ENCODE results near the gene HSP90AA1.
"Not testable (repeated sequence)": the region's sequence is repeated elsewhere in the genome, so short reads cannot be mapped to it uniquely, and the experiment has no call there.

Gene HSP90AA1

DNA sequence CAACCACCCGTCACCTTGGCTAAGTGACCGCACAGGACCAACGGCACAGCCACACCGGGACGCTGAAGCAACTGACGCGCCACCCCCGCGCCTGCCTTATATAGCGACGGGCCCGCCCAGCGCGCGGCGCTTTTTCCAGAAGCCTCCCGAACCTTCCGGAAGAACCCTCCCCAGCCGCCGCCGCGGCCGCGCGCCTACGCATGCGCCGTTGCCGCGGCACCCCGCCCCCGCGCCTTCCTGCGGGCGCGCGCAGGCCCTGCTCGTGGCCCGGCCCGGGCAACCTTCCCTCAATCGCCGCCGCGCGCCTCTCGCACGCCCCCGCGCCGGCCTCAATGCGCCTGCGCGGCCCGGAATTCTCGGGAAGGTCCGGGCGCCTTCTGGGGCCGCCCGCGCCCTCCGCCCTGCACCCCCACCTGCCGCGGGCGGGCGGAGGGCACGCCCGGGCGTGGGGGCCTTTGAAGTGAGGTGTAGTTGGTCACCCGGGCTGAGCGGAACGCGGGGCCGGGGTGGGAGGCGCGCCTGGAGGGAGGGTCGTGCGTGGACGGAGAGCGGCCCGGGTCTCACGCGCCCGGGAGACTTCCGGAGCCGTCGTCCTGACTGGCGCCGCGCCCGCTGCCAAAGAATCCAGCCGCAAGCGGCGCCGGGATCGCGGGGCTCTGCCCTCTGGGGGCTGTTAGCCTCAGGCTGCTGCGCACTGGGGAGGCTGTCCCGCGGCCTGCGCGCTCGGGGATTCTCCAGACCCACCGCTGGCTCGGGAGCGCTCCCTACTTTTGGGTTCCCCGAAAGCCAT, at the start of gene HSP90AA1:
Gene HSP90AA1, minus strand, starts transcription at position 73 of the 790 bp plus-strand sequence. CDS start 666 bp downstream, outside the sequence.
- DNase-seq: peak; percentile 87

DNA sequence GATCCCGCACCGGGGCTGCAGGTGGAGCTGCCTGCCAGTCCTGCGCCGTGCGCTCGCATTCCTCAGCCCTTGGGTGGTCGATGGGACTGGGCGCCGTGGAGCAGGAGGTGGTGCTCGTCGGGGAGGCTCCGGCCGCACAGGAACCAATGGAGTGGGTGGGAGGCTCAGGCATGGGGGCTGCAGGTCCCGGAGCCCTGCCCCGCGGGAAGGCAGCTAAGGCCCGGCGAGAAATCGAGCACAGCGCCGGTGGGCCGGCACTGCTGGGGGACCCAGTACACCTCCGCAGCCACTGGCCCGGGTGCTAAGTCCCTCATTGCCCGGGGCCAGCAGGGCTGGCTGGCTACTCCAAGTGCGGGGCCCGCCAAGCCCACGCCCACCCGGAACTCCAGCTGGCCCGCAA, 48.6 kb upstream of the HSP90AA1 start:
- not testable (repeated sequence) for DNase-seq

DNA sequence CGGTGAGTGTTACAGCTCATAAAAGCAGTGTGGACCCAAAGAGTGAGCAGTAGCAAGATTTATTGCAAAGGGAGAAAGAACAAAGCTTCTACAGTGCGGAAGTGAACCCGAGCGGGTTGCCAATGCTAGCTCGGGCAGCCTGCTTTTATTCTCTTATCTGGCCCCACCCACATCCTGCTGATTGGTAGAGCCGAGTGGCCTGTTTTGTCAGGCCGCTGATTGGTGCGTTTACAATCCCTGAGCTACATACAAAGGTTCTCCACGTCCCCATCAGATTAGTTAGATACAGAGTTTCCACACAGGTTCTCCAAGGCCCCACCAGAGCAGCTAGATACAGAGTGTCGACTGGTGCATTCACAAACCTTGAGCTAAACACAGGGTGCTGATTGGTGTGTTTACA, 47.9 kb upstream of the HSP90AA1 start:
- not testable (repeated sequence) for DNase-seq

DNA sequence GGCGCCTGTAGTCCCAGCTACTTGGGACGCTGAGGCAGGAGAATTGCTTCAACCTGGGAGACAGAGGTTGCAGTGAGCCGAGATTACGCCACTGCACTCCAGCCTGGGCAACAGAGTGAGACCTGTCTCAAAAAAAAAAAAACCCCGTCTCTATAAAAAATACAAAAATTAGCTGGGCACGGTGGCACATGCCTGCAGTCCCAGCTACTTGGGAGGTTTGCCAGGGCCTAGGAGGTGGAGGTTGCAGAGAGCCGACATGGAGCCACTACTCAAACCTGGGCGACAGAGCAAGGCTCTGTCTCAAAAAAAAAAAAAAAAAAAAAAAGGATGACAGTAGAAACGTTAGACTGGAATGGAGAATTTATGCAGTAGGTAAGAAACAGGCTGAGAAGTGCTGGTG, 47.2 kb upstream of the HSP90AA1 start:
- not testable (repeated sequence) for DNase-seq

DNA sequence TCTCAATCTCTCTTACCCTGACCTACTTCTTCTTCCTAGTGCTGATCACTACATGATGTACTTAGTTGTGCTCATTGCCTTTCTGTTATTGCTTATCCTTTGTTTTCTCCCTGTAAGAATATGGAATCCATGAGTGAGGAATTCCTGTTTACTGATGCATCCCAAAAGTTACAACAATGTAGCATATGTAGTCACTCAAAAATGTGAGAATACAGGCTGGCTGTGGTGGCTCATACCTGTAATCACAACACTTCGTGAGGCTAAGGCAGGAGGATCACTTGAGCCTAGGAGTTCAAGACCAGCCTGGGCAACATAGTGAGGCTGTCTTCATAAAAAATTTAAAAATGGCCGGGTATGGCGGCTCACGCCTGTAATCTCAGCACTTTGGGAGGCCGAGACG, 44.9 kb upstream of the HSP90AA1 start:
- no peak for DNase-seq

GRCh38 chr14:102126807-102127455, 40.1 kb upstream of the HSP90AA1 start:
- DNase-seq: no peak

DNA sequence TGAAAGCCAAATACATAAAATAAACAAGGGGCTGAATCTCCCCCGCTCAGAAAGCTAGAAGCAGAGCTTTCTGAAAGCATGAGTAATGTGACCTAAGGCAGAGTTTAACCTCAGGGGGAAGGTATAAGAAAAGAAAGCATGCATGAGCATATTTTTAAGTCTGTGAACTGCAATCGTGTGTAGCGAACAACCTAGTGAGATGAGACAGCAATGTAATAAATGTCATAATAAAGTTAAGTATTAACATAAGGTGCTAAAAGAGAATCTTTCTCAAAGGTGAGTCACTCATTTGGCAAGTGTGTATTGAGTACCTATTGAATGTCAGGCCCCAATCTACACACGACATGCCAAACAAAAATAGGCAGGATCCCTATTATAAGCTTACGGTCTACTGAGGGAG, 38.7 kb upstream of the HSP90AA1 start:
- DNase-seq: no peak

- no peak for DNase-seq
Measured at GRCh38 chr14:102124419-102124818, 37.6 kb upstream of the HSP90AA1 start.

- no peak for DNase-seq
Measured at GRCh38 chr14:102121567-102121966, 34.7 kb upstream of the HSP90AA1 start.

- no peak for DNase-seq
Measured at GRCh38 chr14:102120888-102121287, 34.0 kb upstream of the HSP90AA1 start.

- DNase-seq: no peak
Measured at GRCh38 chr14:102117852-102118251, 31.0 kb upstream of the HSP90AA1 start.

DNA sequence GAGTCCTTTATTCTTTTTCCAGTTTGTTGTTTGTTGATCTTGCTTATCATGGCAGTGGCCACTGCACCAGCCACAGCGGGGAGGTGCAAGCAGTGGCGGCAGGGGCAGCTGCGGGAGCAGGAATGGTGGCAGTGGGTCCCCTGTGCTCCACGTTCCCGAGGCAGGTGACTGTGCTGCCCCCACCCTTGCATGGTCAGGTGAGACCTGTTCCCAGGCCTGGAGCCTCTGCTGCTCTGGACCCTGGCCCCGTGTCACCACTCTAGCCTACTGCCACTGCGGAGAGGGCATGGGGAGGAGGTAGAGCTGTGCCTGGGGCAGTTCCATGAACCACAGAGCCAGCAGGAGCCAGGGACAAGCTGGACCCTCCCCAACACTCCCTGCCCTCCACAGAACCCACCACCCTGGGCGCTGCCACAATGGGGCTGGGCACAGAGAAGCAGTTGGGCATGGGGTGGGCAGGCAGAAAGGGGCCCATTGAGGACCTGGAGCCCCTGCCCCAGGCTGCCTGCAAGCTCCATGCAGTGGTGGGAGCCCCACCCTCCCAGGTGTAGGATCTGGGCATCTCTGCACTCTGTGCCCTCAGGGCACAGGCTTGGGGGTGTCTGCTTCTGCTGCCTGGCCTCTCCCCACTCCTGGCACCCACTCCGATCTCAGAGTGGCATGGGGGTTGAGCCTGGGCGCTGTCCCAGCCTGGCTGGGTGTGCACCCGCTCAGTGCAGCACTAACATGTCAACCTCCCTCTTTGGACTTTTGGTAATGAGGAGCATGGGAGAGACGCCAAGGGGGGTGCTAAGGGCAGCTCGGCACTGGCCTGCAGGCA, 29.7 kb upstream of the HSP90AA1 start:
- no peak for DNase-seq

- DNase-seq: no peak
Measured at GRCh38 chr14:102111101-102111500, 24.3 kb upstream of the HSP90AA1 start.

DNA sequence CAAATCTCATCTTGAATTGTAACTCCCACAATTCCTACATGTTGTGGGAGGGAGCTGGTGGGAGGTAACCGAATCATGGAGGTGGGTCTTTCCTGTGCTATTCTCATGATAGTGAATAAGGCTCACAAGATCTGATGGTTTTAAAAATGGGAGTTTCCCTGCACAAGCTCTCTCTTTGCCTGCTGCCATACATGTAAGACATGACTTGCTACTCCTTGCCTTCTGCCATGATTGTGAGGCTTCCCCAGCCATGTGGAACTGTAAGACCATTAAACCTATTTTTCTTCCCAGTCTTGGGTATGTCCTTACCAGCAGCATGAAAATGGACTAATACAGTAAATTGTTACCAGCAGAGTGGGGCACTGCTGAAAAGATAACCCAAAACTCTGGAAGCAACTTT, 22.5 kb upstream of the HSP90AA1 start:
- not testable (repeated sequence) for DNase-seq

DNA sequence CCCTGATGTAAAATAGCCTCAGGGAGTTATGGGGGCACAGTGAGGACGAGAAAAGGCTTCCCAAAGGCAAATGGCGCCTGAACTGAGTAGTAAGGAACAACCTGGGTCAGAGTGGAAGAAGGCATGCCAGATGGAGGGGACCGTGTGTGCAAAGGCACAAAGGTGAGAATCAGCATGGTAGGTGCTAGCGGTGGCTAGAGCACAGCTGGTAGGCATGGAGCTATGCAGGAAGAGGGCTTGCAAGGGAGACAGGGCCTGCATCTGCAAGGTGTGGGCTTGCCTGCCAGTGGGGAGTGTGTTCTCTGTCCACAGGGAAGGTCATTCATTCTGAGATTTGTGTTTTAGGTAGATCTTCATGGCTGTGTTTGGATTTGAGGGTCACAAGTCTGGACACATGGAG, 18.5 kb upstream of the HSP90AA1 start:
- no peak for DNase-seq

DNA sequence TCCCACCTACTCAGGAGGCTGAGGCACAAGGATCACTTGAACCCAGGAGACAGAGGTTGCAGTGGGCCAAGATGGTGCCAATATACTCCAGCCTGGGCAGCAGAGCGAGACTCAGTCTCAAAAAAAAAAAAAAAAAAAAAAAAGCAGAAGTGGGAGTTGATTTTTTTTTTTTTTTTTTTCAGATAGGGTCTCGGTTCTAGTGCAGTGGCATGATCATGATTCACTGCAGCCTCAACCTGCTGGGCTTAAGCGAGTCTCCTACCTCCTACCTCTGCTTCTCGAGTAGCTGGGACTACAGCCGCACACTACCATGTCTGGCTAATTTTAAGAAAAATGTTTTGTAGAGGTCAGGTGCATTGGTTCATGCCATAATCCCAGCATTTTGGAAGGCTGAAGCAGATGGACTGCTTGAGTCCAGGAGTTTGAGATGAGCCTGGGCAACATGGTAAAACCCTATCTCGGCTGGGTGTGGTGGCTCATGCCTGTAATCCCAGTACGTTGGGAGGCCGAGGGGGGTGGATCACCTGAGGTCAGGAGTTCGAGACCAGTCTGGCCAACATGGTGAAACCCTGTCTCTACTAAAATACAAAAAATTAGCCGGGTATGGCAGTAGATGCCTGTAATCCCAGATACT, 16.3 kb upstream of the HSP90AA1 start:
- DNase-seq: no peak

GRCh38 chr14:102097441-102098135, 10.7 kb upstream of the HSP90AA1 start:
- no peak for DNase-seq

- peak; percentile 68 for DNase-seq
Measured at GRCh38 chr14:102096569-102097188, 9.8 kb upstream of the HSP90AA1 start.

DNA sequence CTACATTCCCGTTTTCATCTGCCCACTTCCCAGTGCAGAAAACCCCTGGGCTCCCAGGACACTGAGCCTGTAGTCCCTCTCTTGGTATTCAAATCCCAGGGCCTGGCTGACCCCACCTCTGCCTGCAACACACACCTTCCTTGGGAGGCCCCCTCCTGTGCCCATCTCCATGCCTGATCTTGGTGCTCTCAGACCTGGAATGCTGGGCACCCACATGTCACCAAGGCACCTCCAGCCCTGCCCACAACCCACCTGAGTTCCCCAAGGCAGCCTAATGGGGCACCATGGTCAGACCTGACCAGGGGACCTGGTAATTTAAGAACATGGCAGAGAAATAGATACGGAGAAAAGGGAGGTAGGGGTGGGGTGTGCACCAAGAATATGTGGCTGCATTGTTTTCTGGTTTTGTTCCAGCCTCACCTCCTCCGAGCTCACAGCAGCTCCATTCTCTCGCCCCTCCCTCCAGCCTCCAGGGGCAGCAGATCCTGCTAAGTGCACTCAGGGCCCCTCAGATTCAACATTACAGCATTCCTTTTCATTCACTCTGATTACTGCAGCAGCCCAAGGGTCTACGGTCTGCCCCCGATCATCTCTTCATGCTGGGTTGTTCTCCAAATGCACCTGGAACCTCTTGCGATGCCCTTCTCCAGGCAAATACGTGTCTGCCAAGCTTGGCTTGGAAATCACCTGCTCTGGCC, 9.2 kb upstream of the HSP90AA1 start:
- no peak for DNase-seq

DNA sequence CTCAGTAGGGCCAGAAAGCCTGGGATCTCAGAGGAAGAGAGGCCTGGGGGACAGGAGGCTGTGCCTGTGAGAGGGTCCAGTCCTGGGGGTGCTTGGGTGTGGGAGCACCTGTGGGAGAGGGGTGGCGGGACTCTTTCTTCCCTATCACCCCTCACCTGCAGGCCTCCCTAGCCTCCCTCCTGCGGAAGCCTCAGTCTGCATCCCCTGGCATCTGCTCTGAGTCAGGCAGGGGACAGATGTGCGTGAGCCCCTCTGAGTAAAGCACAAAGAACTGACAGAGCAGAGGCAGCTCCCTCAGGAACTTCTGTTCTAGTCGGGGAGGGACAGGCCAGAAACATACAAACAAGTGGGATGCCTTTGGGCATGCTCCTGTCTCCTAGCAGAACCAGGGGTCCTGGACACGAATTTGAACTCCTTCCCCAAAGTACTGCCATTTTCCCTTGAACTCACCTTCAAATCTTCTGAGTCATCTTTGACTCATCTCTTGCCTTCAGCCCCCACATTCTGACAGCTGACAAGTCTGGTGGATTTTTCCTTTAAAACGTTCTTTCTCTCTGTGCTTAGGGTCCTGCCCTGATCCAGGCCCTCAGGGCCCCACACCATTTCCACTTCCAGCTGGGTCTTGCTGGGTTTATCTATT, 8.5 kb upstream of the HSP90AA1 start:
- DNase-seq: no peak

DNA sequence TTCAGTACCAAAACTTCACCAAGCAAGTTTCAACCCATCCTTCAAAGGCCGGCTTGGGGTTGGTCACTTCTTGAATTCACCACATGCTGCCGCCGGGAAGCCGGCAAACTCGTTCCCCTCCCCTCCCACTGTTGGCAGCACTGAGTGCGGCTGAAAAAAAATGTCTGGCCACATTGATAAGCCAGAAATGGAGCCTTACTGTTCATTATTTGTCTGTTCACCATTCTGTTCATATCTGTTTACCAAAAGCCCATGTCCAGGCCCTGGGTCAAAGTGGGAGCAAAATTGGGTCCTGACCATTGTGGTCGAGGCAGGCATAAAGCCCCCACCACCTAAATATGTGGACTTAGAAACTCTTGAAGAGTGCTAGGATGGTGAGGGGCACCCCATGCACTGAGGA, 7.3 kb upstream of the HSP90AA1 start:
- no peak for DNase-seq
